ENCODE results near the gene ALOX5. TPM values are rescaled to one million over a fixed set of nuclear protein-coding genes. Genes with fewer than 3 reads are reported as not detected.

The ALOX5 gene
- total RNA-seq, 4 donors from 2014 or later, result 13.7 to 46.4 (median 17.9) TPM

DNA sequence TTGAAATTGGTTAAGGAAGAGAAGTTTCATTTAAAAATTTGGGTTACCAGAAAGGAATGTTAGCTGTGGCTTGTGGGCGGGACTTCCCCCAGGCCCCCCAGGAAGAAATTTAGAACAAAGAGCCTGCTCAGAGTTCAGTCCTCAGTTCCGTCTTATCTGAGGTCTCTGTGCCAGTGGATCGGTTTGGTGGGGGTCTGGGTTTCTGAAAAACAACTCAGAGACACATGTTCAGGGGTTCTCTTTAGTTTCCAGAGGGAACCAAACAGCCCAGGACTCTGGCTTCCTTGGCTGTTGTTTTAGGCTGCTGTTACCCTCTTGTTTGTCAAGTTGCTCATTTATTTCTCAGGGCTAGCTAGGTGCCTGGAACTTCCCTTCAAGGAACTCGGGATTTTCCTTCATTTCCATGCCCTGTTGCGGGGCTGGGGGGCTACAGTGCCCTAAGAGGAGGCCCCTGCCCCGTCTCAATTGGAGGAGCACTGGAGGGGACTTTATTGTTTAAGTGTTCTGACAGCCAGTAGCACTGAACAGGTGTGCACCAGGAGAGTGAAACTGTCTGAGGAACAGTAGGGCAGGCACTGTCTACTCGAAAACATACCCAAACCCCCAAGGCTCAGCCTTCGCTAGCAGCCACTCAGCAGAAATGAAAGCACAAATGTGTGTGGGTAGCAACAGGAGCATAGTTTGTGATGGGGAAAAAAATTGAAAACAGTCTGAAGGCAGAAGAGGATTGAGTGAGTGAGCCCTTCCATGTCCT is 59.9 kb downstream of the ALOX5 start:
- TF ChIP-seq CTCF (IDR thresholded peaks at IDR 0.05) (no peak), POLR2A (IDR thresholded peaks at IDR 0.05) (no peak), POLR2AphosphoS5 (IDR thresholded peaks at IDR 0.05) (no peak), EP300 (IDR thresholded peaks at IDR 0.05) (no peak)
- H3K27ac ChIP-seq, result no peak overlapping the region
- no peaks in the 10 kb centered on the region for H3K36me3 ChIP-seq
- H3K27me3 ChIP-seq, result peaks cover 11% of the 10 kb centered on the region
- H3K9me3 ChIP-seq, result no peaks in the 10 kb centered on the region
- ATAC-seq, result no peak
- no peak overlapping the region for H3K4me3 ChIP-seq
- 69 to 77% methylated on average over 2 to 4 of the region's 8 CpGs for WGBS, 2 donors (ENCODE audit: low coverage in 1 of 2)
- H3K4me1 ChIP-seq, result no peaks in the 10 kb centered on the region

DNA sequence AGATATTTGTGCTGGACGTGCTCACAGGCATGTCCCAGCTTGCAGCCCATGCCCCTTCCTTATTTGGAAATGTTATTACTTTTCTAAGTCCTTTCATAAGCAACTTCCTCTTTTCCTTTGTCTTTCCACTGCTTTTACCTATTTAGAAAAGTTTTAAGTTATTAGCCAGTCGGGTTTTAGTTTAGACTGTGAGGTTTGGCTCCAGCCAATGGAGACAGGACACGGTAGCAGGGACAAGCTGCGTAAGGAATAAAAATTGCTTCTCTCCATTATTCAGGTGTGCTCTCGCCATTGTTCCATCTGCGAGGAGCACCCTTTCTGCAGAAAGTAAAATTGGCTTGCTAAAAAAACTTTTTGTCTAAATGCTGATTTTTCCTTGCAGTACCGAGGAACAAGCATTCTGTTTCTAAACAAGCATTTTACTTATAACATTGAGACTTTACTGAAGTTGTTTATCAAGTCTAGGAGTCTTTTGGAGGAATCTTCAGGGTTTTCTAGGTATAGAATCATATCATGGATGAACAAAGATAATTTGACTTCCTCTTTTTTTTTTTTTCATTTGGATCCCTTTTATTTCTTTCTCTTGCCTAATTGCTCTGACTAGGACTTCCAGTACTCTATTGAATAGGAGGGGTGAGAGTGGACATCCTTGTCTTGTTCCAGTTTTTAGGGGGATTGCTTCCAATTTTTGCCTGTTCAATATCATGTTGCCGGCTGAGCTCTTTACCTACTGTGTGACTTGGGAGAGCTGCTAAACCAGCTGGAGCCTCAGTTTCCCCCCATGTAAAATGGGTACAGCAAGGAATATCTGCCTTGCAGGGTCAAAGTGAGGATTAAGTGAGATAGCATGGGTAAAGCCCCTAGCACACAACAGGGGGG is 63.8 kb downstream of the ALOX5 start:
- Histone ChIP-seq H3K9me3 (no peaks in the 10 kb centered on the region), H3K27ac (no peak overlapping the region), H3K36me3 (no peaks in the 10 kb centered on the region), H3K27me3 (peaks cover 31% of the 10 kb centered on the region), H3K4me1 (no peaks in the 10 kb centered on the region), H3K4me3 (no peak overlapping the region)
- TF ChIP-seq EP300 (IDR thresholded peaks at IDR 0.05) (no peak), POLR2AphosphoS5 (IDR thresholded peaks at IDR 0.05) (no peak), CTCF (IDR thresholded peaks at IDR 0.05) (no peak), POLR2A (IDR thresholded peaks at IDR 0.05) (no peak)
- no peak for ATAC-seq
- WGBS, 2 donors (ENCODE audit: low coverage in 1 of 2), result 68 to 77% methylated on average over 7 of the region's 8 CpGs

DNA sequence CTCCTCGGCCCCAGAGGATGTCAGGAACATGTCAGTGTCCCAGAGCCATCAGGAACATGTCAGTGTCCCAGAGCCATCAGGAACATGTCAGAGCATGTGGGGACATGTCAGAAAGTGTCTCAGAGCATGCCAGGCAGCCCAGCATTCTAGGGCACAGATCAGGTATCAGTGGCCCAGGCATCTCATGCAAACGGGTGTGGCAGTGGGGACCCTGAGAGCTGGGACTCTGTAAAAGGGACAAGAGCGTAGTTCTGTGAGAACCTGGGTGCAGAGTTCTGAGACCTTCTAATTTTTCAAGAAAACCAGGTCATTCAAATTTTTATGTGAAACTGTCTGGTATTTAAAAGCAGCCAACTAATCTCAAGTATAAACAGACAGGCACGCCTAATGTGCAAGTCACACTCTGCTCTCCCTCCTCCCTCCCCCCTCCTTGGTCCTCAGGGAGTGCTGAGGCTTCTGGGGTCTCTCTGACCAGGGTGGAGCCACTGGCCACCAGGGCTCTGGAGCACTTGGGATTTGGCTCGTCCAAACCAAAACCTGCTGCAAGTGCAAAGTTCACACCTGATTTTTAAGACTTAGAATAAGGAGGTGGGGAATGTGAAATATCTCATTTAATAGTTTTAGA is 64.6 kb downstream of the ALOX5 start:
- Histone ChIP-seq H3K27ac (no peak overlapping the region), H3K9me3 (no peaks in the 10 kb centered on the region), H3K4me1 (no peaks in the 10 kb centered on the region), H3K4me3 (no peak overlapping the region), H3K27me3 (peaks cover 32% of the 10 kb centered on the region), H3K36me3 (no peaks in the 10 kb centered on the region)
- TF ChIP-seq EP300 (IDR thresholded peaks at IDR 0.05), result no peak
- TF ChIP-seq POLR2A (IDR thresholded peaks at IDR 0.05), result no peak
- no peak for TF ChIP-seq CTCF (IDR thresholded peaks at IDR 0.05)
- no peak for TF ChIP-seq POLR2AphosphoS5 (IDR thresholded peaks at IDR 0.05)
- ATAC-seq, result no peak
- WGBS, 2 donors (ENCODE audit: low coverage in 1 of 2), result 38 to 48% methylated on average over 3 to 5 of the region's 5 CpGs

GRCh38 chr10:45439365-45439764 is 65.3 kb downstream of the ALOX5 start:
- no peak overlapping the region for H3K4me3 ChIP-seq
- TF ChIP-seq CTCF (IDR thresholded peaks at IDR 0.05) (no peak), POLR2AphosphoS5 (IDR thresholded peaks at IDR 0.05) (no peak), POLR2A (IDR thresholded peaks at IDR 0.05) (no peak), EP300 (IDR thresholded peaks at IDR 0.05) (no peak)
- no peaks in the 10 kb centered on the region for H3K4me1 ChIP-seq
- no peaks in the 10 kb centered on the region for H3K9me3 ChIP-seq
- no peak for ATAC-seq
- peaks cover 32% of the 10 kb centered on the region for H3K27me3 ChIP-seq
- no peak overlapping the region for H3K27ac ChIP-seq
- WGBS, 2 donors (ENCODE audit: low coverage in 1 of 2), result 68 to 76% methylated on average over 3 to 5 of the region's 6 CpGs
- no peaks in the 10 kb centered on the region for H3K36me3 ChIP-seq
